Mesothelial cell of epicardium (in vitro differentiated cells): ENCODE data around the gene RECQL. TPM values are rescaled to one million over a fixed set of nuclear protein-coding genes. Genes with fewer than 3 reads are reported as not detected.
"Not testable (repeated sequence)": the region's sequence is repeated elsewhere in the genome, so short reads cannot be mapped to it uniquely, and the experiment has no call there.

ENCODE experiments used
- DNase-seq, 2 experiments: peaks; one replicate each; pipeline ENCODE4 v3.0.0; 2021; ENCODE audit warnings: low spot score in 2 of 2; ENCODE audit not compliant: unreplicated experiment in 2 of 2
- H3K27ac Mint-ChIP-seq: 2 replicates; pipeline ENCODE4 v1.8.0; 2021; ENCODE audit warnings: mixed read lengths
- H3K27me3 Mint-ChIP-seq: 2 replicates; pipeline ENCODE4 v1.8.0; 2021; ENCODE audit warnings: low read depth, mixed read lengths
- H3K36me3 Mint-ChIP-seq: 2 replicates; pipeline ENCODE4 v1.8.0; 2021; ENCODE audit warnings: mixed read lengths
- H3K4me1 Mint-ChIP-seq: 2 replicates; pipeline ENCODE4 v1.8.0; 2021; ENCODE audit warnings: mixed read lengths
- H3K4me3 Mint-ChIP-seq: 2 replicates; pipeline ENCODE4 v1.8.0; 2021; ENCODE audit warnings: mild to moderate bottlenecking, moderate library complexity, mixed read lengths
- H3K9me3 Mint-ChIP-seq: 2 replicates; pipeline ENCODE4 v1.8.0; 2021; ENCODE audit warnings: mixed read lengths
- total RNA-seq: library from RNA; stranded (reverse); gene quantifications from 3 replicates; pipeline ENCODE4 v1.2.1, GENCODE V29; 2021
- TF ChIP-seq, protein P1 (sequence below): fragments of 200-600 bp; sonication (generic); IDR thresholded peaks from one replicate; pipeline ENCODE4 v1.5.0; 2021; ENCODE audit warnings: antibody characterized with exemption; ENCODE audit not compliant: unreplicated experiment

The RECQL gene
- total RNA-seq, 1 donor from 2014 or later, result 17.8 TPM

DNA sequence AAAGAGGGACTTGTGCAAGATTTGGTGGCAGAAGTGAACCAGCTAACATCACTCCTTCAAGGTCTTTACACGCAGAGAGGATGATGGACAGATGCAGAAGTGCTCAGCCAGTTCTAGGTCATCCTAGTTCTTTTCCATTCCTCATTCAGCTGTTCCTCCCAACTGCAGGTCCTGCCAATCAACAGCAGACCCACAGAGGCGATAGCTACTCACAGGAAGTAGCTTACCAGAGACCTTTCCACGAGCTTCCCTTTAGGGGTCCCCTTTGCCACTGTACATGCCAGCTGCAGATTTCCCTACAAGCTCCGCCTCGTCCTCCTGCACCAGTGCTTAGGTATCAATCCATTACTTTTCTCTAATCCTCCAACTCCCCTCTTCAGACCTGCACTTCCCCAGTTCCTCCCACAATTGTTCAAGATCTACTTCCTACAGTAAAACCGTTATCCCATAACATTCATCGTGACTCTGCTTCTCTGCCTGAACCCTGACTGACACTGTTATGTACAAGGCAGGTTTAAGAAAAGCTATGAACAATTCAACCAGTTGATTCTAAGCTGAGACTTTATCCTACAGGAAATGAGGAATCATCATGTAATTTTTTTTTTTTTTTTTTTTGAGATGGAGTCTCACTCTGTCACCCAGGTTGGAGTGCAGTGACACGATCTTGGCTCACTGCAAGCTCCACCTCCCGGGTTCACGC lies 22.5 kb downstream of the RECQL start:
- DNase-seq, result no peak
- TF ChIP-seq, protein P1, sequence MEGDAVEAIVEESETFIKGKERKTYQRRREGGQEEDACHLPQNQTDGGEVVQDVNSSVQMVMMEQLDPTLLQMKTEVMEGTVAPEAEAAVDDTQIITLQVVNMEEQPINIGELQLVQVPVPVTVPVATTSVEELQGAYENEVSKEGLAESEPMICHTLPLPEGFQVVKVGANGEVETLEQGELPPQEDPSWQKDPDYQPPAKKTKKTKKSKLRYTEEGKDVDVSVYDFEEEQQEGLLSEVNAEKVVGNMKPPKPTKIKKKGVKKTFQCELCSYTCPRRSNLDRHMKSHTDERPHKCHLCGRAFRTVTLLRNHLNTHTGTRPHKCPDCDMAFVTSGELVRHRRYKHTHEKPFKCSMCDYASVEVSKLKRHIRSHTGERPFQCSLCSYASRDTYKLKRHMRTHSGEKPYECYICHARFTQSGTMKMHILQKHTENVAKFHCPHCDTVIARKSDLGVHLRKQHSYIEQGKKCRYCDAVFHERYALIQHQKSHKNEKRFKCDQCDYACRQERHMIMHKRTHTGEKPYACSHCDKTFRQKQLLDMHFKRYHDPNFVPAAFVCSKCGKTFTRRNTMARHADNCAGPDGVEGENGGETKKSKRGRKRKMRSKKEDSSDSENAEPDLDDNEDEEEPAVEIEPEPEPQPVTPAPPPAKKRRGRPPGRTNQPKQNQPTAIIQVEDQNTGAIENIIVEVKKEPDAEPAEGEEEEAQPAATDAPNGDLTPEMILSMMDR, result no peak
- Mint-ChIP-seq H3K27ac (no peak overlapping the region), H3K27me3 (no peaks in the 10 kb centered on the region), H3K36me3 (peaks cover 3% of the 10 kb centered on the region), H3K9me3 (no peaks in the 10 kb centered on the region), H3K4me1 (no peaks in the 10 kb centered on the region), H3K4me3 (no peak overlapping the region)

DNA sequence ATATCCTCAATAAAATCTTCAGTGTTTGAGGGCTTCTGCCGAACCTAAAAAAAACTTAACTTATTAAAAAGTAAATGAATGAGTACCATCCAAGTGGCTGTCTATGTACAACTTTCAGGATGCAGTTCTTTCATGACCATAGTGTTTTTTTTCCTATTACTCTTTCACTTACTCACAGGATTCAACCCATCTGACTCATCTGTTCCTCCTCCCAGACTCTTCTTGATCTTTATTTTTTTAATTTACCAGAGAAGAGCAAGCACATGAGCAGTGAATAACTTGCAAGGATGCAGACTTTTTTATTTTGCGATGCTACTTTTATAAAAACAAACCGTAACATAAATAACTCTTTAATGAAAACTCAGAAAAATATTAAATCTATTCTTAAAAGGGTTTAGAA lies 24.5 kb downstream of the RECQL start:
- Mint-ChIP-seq H3K4me1 (no peaks in the 10 kb centered on the region), H3K27me3 (no peaks in the 10 kb centered on the region), H3K9me3 (no peaks in the 10 kb centered on the region), H3K36me3 (peaks cover 10% of the 10 kb centered on the region), H3K4me3 (no peak overlapping the region), H3K27ac (no peak overlapping the region)
- no peak for DNase-seq
- TF ChIP-seq, protein P1, result no peak

DNA sequence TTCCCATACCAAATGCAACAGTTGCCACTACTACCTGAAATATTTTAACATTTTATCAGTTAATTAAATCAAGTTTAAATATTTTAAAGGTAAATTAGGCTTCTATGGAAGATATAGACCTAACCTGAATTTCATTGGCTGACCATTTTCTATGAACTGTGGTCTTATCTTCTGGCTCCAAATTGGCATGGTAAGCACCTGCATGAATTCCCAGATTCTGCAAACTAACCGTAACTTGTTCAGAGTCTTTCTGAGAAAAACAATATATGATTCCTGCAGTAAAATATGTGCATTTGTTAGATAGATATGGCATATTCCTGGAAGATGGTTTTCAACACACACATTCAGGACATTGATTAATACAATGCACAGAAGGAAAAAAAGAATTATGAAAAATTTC lies 25.9 kb downstream of the RECQL start:
- TF ChIP-seq, protein P1, result no peak
- Mint-ChIP-seq H3K4me1 (no peaks in the 10 kb centered on the region), H3K27me3 (no peaks in the 10 kb centered on the region), H3K4me3 (no peak overlapping the region), H3K9me3 (no peaks in the 10 kb centered on the region), H3K36me3 (peaks cover 13% of the 10 kb centered on the region), H3K27ac (no peak overlapping the region)
- no peak for DNase-seq

DNA sequence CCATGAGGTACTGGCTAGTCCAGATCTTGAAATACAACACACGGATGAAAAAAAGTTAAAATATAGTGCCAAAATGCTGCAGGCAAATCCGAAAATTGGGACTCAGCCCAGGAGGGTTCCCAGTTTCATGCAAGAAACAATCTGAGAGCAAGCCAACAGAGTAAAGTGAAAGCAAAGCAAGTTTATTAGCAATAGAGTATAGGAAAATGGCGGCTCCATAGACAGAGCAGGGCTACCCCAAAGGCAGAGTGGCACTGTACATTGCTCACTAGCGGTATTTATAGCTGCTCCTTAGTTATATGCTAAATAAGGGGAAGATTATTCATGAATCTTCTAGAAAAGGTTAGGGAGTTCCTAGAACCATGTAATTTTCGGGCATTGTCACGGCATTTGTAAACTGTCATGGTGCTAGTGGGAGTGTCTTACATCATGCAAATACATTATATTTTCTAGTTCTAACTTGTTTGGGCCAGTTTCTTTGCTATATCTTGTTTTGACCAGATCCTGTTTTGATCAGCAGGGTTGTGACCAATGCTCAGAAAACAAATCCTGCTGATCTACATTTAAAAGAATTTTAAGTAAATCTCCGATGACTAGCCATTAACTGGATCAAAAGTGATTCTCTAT lies 29.1 kb downstream of the RECQL start:
- H3K27ac Mint-ChIP-seq, result no peak overlapping the region
- no peak overlapping the region for H3K4me3 Mint-ChIP-seq
- H3K36me3 Mint-ChIP-seq, result peaks cover 24% of the 10 kb centered on the region
- no peaks in the 10 kb centered on the region for H3K27me3 Mint-ChIP-seq
- no peak for DNase-seq
- TF ChIP-seq, protein P1, result no peak
- no peaks in the 10 kb centered on the region for H3K9me3 Mint-ChIP-seq
- H3K4me1 Mint-ChIP-seq, result no peaks in the 10 kb centered on the region

DNA sequence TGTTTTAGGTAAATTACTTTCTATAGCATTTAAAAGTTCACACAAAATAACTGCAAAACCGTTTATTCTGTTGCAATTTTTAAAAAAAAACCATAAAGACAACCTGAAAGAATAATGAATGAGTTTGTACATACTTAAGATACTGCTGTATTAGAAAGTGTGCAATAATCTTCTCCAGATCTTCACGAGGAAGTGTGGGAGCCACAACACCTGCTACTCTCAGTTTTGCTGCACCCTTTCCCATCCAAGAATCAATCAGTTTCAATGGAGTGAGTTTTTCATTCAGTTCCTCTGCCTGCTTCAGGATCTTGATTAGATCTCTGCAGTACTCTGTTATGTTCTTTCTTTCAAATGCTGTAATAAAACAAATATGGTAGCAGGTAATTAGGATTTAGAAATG lies 30.1 kb downstream of the RECQL start:
- Mint-ChIP-seq H3K36me3 (peaks cover 30% of the 10 kb centered on the region), H3K27me3 (no peaks in the 10 kb centered on the region), H3K4me3 (no peak overlapping the region), H3K27ac (no peak overlapping the region), H3K9me3 (no peaks in the 10 kb centered on the region), H3K4me1 (no peaks in the 10 kb centered on the region)
- no peak for DNase-seq
- TF ChIP-seq, protein P1, result no peak

DNA sequence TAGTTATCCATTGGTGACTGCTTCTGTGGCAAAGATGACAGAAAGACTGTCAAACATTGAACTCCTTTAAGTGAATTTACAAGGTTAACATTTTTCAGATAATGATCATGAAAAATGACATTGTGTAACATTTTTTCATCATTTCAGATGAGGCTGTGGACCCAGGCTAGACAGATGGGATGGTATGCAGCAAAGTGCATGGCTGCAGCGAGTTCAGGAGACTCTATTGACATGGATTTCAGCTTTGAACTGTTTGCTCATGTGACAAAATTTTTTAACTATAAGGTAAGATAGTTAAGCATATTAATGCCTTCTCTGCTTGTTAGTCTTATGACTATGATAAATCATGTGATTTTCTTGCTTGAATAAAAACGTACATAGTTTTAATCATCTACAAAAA lies 34.1 kb downstream of the RECQL start:
- not testable (repeated sequence) for DNase-seq, H3K27me3 Mint-ChIP-seq, H3K4me3 Mint-ChIP-seq, H3K27ac Mint-ChIP-seq, H3K4me1 Mint-ChIP-seq, H3K9me3 Mint-ChIP-seq
- H3K36me3 Mint-ChIP-seq, result peaks cover 41% of the 10 kb centered on the region
